Fibroblast of peridontal ligament (primary cell): ENCODE results near the gene C8B.
A peak's percentile ranks its signal among the peaks of the same experiment; 100 is the strongest.

Experiments
- DNase-seq: peaks from one replicate; pipeline ENCODE4 v3.0.0-alpha.2; 2010; ENCODE audit errors: extremely low read depth

The C8B gene

DNA sequence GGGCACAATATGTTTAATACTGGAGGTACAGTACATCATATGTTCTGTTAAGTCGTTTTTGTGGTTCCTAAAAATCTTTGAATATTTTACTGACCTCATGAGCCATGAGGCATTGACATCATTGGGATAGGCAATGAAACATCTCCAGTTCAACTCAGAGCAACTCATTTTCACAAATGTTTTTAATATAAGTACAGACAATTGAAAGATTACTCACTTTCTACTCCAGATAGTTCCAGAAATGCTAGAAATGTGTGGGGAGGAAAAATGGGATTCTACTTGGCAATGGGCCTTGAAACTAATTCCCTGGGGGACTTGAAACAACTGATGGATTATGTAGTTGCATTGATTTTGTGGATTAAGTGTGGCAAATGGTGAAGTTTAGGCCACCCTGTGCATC, 7.2 kb upstream of the C8B start:
- peak; percentile 77 for DNase-seq

DNA sequence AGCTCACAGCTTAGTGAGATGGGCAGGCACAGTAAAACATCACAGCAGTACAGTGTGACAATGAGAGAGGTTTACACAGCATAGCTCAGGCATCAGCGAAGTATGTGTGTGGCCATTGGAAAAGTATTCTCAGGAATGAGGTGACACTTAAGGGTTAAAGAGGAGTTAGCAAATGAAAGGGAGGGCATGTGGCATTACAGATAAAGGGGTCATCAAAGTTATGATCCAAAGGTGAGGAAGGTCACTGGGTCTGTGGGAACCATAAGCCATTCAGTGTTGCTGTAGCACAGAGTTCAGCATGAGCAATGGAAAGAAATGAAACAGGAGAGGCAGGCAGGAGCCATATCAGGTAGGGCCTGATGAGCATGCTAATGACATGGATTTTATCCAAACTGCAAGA, 4.5 kb upstream of the C8B start:
- DNase-seq: no peak

DNA sequence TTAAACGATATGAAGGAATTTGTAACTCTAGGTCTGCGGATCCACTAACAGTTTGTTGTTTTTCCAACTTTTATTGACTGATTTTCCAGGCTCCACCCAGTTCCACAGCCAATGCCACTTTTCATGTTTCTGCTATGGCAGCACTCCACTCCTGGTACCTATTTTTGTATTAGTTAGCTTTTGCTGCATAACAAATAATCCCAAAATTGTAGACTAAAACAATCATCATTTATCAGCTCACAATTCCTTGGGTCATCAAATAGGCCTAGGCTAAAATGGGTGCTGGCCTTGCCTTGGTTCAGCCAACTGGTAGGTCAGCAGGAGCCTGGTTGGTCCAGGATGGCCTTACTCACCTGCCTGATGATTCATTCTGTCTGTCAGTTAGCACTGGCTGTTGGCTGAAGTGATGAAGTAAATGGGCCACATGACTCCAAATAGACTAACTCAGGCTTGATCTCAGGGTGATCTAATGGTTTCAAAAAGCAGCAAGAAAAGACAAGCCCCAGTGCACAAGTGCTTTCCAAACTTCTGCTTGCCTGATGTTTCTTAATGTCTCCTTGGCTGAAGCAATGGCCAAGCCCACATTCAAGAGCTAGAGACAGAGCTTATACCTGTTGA, 3.2 kb upstream of the C8B start:
- no peak for DNase-seq

DNA sequence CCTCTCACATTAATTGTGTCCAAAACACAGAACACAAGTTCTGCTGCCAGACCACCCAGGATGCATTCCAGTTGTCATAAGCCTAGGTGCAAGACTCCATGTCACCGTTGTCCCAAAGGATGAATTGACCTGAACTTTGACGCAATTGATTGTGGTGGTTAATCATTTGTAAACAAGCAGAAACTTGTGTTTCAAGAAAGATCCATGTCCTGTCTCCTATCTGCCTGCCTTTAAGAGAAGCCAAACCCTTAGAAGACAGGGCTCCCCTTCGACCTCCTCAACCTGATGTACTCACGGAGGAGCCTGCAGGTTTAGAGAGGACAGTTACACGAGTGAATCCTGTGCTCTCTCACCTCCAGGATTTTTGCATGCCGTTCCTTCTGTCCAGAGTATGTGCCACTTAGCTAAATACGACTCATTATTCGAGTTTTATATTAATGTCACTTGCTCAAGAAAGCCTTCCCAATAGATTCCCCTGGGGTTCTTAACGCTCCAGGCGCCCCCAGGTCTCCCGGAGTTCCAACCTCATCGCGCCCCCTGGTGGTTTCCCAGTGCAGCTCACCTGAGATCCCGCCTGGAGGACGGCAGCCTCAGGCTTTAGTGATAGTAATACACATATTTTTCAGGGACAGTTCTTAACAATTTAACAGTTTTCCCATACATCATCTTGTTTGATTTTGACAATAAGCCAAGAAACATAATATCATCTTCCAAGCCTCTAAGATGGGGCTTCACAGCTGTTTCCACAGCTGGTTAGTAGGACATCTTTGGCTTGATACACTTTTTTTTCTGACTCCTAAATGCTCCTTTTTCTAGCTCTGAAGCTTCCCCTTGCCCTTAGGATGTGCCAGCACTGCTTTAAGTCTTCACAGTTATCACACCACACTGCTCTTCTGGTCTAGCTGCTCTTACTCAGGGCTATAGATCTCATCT, 2.4 kb upstream of the C8B start:
- no peak for DNase-seq

DNA sequence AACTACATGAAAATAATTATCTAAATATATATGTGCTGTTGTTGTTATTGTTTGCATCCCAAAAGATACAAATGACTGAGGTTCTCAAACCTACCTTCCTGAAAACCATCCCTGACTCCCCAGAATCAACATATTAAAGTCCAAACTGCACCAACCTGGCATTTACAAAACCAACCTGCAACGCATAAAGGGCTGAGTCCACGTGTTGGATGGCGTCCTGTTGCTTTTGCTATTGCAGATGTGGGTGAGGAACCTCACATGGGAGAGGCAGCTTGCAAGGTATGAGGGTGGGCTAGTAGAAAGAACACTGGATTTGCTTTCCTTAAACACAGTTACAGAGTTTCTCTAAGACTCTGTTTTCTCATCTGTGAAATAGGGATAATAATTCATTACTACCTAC, 1.5 kb upstream of the C8B start:
- DNase-seq: no peak

DNA sequence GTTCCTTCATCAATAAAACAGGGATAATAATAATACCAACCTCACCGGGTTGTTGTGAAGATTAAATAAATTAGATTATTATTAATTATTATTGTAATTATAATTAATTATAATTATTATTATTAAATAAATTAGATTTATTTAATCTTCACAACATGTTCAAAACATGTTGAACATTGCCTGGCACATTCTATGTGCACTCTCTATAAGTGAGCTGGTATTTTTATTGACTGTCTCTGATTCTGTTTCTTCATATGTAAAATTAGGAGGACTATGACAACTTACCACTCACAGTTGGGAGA, 834 bp upstream of the C8B start:
- no peak for DNase-seq

DNA sequence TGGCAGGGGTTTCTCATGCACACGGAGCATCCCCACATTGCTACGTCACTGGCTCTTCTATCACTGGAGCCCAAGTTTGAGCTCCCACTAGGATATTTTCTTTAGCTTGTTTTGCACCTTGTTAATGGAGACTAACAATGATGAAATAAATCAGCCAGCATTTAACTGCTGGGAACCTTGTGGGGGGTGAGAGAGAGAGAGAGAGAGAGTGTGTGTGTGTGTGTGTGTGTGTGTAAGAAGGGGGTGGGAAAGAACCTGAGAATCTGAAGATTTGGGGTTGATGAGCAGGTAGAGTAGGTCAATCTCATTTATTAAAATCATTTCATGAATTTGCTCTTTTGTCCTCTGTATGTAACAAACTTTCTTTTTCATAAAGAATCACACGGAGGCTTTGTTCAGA, 624 bp downstream of the C8B start:
- DNase-seq: no peak

DNA sequence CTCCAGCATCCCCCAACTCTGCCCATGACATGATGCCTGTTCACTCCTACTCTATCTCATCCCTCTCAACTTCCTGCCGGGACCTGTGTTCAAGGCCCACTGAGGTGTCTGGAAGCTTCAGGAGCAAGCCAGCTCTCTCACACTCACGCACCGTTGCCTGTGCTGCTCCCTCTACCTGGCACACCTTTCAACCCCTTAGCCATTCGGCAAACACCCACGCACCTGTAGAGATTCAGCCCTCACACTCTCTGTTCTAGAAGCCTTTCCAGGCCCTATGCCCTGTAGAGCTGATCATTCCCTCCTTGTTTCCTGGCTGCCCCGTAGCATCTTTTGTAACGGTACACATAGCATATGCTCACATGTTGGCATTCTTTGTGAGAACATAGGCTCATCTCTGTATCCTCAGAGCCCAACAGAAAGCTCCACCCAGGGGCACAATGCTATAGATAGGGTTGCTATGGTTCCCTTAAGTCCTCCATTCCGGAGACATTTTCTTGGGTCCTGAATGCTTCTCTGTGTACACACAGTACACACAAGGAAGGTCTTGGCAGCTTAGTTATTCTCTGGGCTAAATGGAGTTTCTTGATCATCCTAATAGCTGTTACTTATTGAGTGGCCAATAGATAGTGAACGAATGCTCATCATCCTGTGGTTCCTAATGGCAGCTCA, 1.3 kb downstream of the C8B start:
- DNase-seq: no peak

DNA sequence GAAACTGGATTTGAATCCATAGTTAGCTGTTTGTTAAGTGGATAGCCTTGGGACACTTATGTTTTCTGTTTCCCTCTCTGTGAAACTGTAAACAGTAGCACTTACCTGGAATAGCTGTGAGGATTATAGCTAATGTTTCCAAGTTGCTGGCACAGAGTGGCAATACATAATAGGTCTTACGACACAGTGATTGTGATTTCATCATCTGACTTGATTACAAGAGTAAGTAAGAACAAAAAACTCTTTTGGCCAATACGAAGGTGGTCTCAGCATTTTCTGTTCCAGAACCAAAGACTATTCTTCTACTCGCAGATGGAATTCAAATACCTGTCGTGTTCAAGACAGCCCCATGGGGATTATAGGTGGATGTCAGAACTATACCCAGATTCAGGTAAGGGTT, 2.1 kb downstream of the C8B start:
- peak; percentile 42 for DNase-seq

DNA sequence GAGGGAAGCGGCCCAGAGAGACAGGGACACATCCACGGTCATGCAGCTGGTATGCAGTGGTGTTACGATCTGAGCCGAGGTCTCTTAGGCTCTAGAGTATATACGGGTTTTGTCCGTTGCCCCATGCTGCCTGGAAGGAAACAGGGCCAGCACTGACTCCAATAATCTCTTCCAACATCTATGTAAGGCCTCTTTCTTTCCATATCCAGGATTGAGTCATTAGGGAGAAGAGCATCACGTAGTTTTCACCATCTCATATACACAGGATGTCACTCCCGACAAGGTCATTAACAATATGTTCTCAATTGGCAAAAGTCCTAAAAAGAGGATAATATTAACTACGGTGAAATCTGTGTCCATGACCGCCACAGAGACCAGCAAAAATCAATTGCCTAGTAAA, 4.4 kb downstream of the C8B start:
- no peak for DNase-seq

DNA sequence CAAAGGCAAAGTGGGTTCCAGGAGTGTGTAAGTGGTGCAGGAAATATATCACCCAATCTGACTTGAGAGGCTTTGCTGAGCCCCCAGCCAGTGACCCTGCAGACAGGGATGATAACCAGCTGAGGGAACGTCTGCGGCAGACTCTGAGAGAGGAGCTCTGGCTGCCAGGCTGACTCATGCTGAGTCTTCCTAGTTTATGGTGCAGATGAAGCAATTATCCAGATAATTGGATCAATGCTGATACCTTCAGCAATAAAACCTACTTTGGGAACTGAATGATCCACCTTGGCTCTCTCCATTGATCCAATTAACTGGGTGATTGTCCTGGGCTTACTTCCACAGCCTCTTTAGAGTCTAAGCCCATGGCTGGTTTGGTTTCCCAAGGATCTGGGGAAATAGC, 7.3 kb downstream of the C8B start:
- peak; percentile 19 for DNase-seq

DNA sequence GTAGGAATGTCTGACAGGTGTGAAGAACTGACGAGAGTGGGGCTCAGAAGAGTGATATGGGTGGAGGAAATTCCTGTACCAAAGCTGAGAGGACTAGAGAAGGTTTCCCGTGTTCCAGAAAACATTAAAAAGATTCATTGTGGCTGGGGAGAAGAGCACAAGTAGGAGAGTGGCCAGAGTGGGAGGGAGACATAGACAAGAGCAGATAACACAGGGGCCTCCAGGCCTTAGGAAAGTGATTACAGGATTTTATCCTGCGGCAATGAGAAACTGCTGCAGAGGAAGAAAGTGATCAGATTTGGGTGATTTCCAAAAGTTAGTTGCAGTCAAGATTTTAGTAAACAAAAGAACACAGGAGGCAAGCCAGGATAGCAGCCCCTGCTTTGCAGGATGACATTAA, 7.9 kb downstream of the C8B start:
- no peak for DNase-seq

DNA sequence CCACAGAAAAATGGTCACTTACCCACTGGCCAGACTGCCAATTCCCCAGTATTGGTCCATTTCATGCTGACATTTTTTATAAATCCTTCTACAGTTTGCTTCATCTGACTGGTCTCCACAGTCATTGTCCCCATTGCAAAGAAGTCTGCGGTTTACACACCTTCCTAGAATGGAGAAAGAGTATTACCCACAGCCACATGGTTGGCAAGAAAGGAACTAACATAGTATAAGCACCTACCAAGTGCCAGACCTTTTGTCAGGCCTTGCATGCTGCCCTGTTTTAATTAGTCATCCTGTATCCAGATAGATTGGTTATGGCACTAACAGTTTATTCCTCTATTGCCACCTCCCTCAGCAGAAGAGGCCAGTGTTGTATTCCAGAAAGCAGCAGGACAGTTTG, 11.2 kb downstream of the C8B start:
- no peak for DNase-seq

DNA sequence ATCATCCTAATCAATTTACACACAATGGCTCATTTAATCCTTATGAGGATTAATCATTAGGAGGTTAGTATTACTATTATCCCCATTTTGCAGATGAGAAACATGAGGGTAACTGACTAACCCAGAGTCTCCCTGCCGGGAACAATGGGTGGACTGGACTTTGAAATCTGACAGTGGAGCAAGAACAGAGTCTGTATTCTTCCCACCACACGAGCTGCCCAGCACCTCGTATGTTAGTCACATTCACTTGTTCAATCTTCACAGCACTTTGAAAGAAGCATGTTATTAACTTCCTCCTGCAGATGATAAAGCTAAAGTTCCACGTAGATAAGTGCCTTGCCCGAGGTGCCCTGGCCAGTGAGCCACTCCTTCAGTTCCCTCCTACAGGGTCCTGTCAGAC, 12.4 kb downstream of the C8B start:
- DNase-seq: no peak

DNA sequence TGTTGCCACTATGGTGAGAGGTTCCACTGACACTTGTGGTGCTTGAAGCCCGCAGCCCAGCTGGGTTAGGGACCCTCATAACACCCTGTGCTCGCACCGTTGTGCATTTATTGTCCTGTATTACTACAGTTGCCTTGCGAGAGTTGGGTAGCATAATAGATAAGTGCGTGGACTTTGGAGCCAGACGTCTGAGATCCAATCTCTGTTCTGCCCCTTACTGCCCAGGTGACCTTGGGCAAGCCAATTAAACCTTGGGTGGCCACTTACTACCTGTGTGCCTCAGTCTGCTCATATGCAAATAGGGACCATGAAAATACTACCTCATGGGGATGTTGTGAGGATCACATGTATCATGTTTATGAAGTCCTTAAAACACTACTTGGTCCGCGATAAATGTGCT, 13.3 kb downstream of the C8B start:
- no peak for DNase-seq

DNA sequence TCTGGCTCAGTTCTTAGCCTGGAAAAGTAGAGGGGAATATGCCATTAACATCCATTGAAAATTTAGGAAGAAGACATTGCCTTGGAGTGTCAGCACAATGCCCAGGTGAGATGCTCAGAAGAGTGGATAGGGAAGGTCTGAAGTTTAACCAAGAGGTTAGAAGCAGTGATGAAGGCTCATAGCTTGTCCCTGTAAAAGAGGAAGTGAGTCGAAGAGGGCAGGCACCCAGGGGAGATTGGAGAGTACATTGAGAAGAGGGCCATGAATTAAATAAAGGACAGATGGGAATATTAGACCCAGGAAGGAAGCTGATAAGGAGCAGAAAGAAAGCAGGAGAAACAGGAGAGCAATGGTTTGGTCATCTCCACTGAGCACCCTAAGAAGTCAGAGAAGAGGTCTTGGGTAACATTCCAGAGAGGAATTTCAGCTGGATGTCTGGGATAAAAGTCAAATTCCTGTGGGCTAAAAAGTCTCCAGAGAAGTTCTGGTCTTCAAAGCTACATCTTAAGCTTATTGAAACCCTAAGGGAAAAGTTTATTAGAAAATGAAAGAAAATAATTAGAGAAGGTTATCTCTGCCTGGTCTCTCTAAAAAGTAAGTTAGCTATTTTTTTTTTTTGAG, 17.3 kb downstream of the C8B start:
- peak; percentile 68 for DNase-seq

DNA sequence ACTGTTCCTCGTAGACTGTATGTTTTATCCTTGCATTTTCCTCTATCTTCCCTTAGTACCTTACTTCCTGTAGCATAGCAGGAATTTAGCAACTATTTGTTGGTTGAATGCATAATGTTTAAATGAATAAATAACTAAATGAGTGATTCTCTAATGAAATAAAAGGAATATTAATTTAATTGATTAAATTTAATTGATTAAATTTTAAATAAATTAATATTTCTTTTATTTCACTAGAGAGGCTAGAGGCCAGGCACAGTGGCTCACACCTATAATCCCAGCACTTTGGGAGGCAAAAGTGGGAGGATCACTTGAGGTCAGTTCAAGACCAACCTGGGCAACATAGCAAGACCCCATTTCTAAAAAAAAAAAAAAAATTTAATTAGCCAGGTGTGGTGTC, 25.8 kb downstream of the C8B start:
- DNase-seq: no peak

DNA sequence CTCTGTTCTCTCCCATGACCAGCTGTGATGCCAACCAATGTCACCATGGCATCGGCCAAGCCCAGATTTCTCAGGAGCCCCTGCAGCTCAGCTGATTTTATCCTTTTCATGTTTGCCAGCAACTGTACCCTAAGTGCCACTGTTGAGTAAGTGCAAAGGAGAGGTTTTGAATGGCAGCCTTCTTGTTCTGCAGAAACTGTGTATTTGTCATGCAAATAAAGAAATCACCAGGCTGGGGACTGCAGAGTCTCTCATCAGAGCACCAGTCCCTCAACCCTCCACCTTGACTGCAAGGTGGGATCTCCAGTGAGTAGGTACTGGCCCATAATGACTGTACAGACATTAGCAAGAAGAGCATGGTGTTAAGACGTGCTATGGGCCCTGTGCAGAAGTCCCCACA, 26.6 kb downstream of the C8B start:
- DNase-seq: no peak

DNA sequence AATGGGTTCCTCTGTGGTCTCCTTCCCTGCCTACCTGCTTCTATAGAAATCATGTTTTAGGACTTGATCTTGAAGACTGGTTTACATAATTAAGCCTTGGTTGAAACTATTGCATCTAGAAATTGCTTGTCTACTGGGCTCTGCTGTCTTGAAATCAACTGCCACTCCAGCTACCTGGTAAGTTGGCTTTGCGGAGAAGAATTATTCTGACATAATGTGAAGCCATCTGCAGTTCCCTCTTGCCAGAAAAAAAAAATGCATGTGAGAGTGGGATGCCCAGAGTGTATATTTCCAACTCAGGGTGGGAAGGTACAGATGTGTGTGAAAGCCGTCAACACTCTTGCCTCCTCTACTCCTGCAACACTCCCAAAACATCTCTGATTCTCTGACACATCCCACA, 27.2 kb downstream of the C8B start:
- DNase-seq: no peak

DNA sequence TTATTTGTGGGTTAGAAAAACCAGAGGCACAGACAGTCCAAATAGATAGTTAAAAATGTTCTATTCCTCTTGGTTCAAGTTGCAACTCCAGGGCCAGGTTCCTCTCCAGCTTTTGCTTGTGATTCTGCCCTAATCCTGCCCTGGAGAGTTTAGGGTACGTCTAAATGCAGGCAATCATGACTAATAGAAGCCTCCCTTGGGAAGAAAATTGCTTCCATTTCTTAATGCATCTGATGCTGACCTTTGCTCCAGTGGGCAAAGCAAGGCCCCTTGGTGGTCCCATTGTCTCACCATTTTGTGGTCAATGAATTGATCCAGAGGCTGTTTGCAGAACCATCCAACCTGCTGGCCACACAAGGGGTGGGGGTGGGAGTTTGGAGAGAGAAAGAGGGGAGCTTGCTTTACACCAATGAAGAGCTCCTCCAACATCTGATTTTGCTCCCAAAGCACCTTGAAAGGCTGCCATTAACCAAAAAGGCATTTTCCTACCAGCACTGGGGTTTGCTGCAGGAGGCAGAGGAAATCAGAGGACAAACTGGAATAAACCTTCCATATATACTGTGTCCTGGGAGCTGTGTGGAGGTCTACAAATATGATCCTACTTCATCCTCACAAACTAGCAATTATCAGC, 31.3 kb downstream of the C8B start:
- peak; percentile 88 for DNase-seq

DNA sequence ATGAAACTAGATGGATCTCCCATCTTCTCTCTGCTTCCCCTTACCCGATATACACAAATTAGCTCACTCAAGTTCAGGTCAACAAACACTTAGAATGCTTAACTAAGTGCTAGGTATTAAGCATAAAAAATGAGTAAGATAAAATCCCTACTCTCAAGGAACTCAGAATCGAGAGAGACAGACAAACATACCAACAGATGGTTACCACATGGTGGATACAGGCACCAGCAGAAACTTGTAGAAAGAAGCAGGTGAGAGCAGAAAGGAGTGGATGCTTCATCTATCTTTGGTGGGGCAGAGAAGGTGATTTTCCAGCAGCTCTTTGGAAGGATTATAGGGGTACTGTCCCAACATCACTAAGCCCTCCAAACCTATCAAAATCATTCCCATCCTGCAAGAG, 32.2 kb downstream of the C8B start:
- no peak for DNase-seq

DNA sequence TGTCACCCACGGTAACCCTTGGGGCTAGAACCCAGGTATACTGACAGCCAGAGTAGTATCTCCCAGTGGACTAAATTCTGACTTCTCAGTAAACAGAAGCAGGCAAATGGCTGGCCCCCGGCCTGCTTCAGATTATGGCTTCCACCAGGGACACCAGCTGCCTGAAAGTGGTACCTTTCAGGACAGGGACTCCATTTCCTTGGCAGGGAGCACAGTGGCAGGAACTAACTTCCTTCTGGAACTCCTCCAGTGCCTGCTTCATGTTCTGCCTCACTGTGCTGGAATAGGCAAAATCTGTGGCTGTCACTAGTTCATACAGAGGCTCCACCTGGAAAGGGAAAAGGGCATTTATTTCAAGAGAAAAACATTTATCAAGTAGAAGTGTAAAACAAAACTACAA, 32.7 kb downstream of the C8B start:
- DNase-seq: no peak
